ENCODE data around the gene TADA2B.

TADA2B gene

GRCh38 chr4:7048642-7049041 lies 5.5 kb downstream of the TADA2B start:
- H3K9me3 ChIP-seq (replicated peaks in 1 of 11): no peaks in the 10 kb centered on the region
- no peak overlapping the region for H3K9ac ChIP-seq
- peaks cover 93 to 100% (median 100%) of the 10 kb centered on the region in 11 experiments for H4K20me1 ChIP-seq
- no peak overlapping the region for H3K4me3 ChIP-seq
- TF ChIP-seq Cebpa-rat (IDR thresholded peaks at IDR 0.05): no peak
- H3K27ac ChIP-seq: no peak overlapping the region
- H3K27me3 ChIP-seq: peaks cover 0 to 3% (median 0%) of the 10 kb centered on the region in 11 experiments; a peak in 2 of 22 replicates
- H3K4me1 ChIP-seq: peaks cover 59 to 97% (median 93%) of the 10 kb centered on the region in 10 experiments
- H3K4me2 ChIP-seq: peak overlapping the region in 3 of 11 experiments; percentile 31 to 91 (median 88); a peak in 2 of 22 replicates
- peaks cover under 1 to 36% (median 22%) of the 10 kb centered on the region in 11 experiments; a peak in 18 of 22 replicates for H3K36me3 ChIP-seq

- H3K9me3 ChIP-seq (replicated peaks in 1 of 11): no peaks in the 10 kb centered on the region
- peaks cover 7 to 43% (median 28%) of the 10 kb centered on the region in 11 experiments for H3K36me3 ChIP-seq
- H3K9ac ChIP-seq: peak overlapping the region in 1 of 11 experiments; percentile 7; a peak in 2 of 22 replicates
- H3K4me2 ChIP-seq: peak overlapping the region in 8 of 11 experiments; percentile 14 to 91 (median 34); a peak in 10 of 22 replicates
- no peak overlapping the region for H3K27ac ChIP-seq
- no peak overlapping the region for H3K4me3 ChIP-seq
- peaks cover 96 to 100% (median 100%) of the 10 kb centered on the region in 11 experiments for H4K20me1 ChIP-seq
- H3K27me3 ChIP-seq: peaks cover 0 to 3% (median 0%) of the 10 kb centered on the region in 11 experiments; a peak in 2 of 22 replicates
- H3K4me1 ChIP-seq: peaks cover 63 to 100% (median 96%) of the 10 kb centered on the region in 10 experiments
- no peak for TF ChIP-seq Cebpa-rat (IDR thresholded peaks at IDR 0.05)
These were observed 6.1 kb downstream of the TADA2B start for GRCh38 chr4:7049295-7049694.

- no peak overlapping the region for H3K27ac ChIP-seq
These were observed 6.6 kb downstream of the TADA2B start for GRCh38 chr4:7049739-7050138.

GRCh38 chr4:7050481-7051143 lies 7.4 kb downstream of the TADA2B start:
- no peaks in the 10 kb centered on the region for H3K9me3 ChIP-seq (replicated peaks in 1 of 11)
- peak overlapping the region in 1 of 11 experiments; percentile 22; a peak in 1 of 22 replicates for H3K9ac ChIP-seq
- peaks cover 97 to 100% (median 100%) of the 10 kb centered on the region in 11 experiments for H4K20me1 ChIP-seq
- peak overlapping the region in 9 of 11 experiments; percentile 23 to 91 (median 35); a peak in 17 of 22 replicates for H3K4me2 ChIP-seq
- TF ChIP-seq Cebpa-rat (IDR thresholded peaks at IDR 0.05): no peak
- peaks cover 63 to 100% (median 96%) of the 10 kb centered on the region in 10 experiments for H3K4me1 ChIP-seq
- no peak overlapping the region for H3K4me3 ChIP-seq
- H3K36me3 ChIP-seq: peaks cover 20 to 56% (median 40%) of the 10 kb centered on the region in 11 experiments
- no peak overlapping the region for H3K27ac ChIP-seq
- peaks cover 0 to 3% (median 0%) of the 10 kb centered on the region in 11 experiments; a peak in 2 of 22 replicates for H3K27me3 ChIP-seq

More at GRCh38 chr4:7049739-7050138, 6.6 kb downstream of the TADA2B start:
- Histone ChIP-seq H3K4me3 (no peak overlapping the region; a peak in 1 of 20 replicates), H3K4me1 (peaks cover 63 to 100% (median 96%) of the 10 kb centered on the region in 10 experiments), H3K36me3 (peaks cover 12 to 47% (median 33%) of the 10 kb centered on the region in 11 experiments), H3K4me2 (peak overlapping the region in 9 of 11 experiments; percentile 23 to 91 (median 35); a peak in 17 of 22 replicates), H3K9me3 (replicated peaks in 1 of 11) (no peaks in the 10 kb centered on the region), H3K27me3 (peaks cover 0 to 3% (median 0%) of the 10 kb centered on the region in 11 experiments; a peak in 2 of 22 replicates), H3K9ac (peak overlapping the region in 2 of 11 experiments; percentile 7 to 8; a peak in 2 of 22 replicates), H4K20me1 (peaks cover 98 to 100% (median 100%) of the 10 kb centered on the region in 11 experiments)
- TF ChIP-seq Cebpa-rat (IDR thresholded peaks at IDR 0.05): no peak

GRCh38 chr4:7051144-7051495 lies 7.9 kb downstream of the TADA2B start:
- TF ChIP-seq Cebpa-rat (IDR thresholded peaks at IDR 0.05): no peak
- Histone ChIP-seq H3K4me2 (peak overlapping the region in 8 of 11 experiments; percentile 18 to 91 (median 42); a peak in 14 of 22 replicates), H3K9ac (peak overlapping the region in 1 of 11 experiments; percentile 22; a peak in 1 of 22 replicates), H3K9me3 (replicated peaks in 1 of 11) (no peaks in the 10 kb centered on the region), H3K27me3 (peaks cover 0 to 3% (median 0%) of the 10 kb centered on the region in 11 experiments; a peak in 2 of 22 replicates), H4K20me1 (peaks cover 96 to 100% (median 100%) of the 10 kb centered on the region in 11 experiments), H3K4me3 (no peak overlapping the region), H3K27ac (no peak overlapping the region), H3K4me1 (peaks cover 61 to 97% (median 94%) of the 10 kb centered on the region in 10 experiments), H3K36me3 (peaks cover 26 to 61% (median 45%) of the 10 kb centered on the region in 11 experiments)

- H3K36me3 ChIP-seq: peaks cover 33 to 69% (median 53%) of the 10 kb centered on the region in 11 experiments
- peak overlapping the region in 1 of 11 experiments; percentile 43; a peak in 2 of 22 replicates for H3K27ac ChIP-seq
- peak overlapping the region in 4 of 11 experiments; percentile 8 to 70 (median 63); a peak in 7 of 22 replicates for H3K9ac ChIP-seq
- peaks cover 53 to 90% (median 86%) of the 10 kb centered on the region in 10 experiments for H3K4me1 ChIP-seq
- H3K4me2 ChIP-seq: peak overlapping the region; percentile 68 to 92 (median 88)
- peaks cover 0 to 3% (median 0%) of the 10 kb centered on the region in 11 experiments; a peak in 2 of 22 replicates for H3K27me3 ChIP-seq
- H3K4me3 ChIP-seq: no peak overlapping the region
- TF ChIP-seq Cebpa-rat (IDR thresholded peaks at IDR 0.05): no peak
- H4K20me1 ChIP-seq: peaks cover 94 to 100% (median 100%) of the 10 kb centered on the region in 11 experiments
- no peaks in the 10 kb centered on the region for H3K9me3 ChIP-seq (replicated peaks in 1 of 11)
These were observed 8.7 kb downstream of the TADA2B start for GRCh38 chr4:7051905-7052304.

GRCh38 chr4:7052313-7052712 lies 9.1 kb downstream of the TADA2B start:
- Histone ChIP-seq H3K36me3 (peaks cover 37 to 73% (median 57%) of the 10 kb centered on the region in 11 experiments), H3K4me3 (no peak overlapping the region), H3K4me2 (peak overlapping the region; percentile 68 to 92 (median 88)), H3K9ac (peak overlapping the region in 7 of 11 experiments; percentile 8 to 70 (median 60); a peak in 11 of 22 replicates), H3K9me3 (replicated peaks in 1 of 11) (no peaks in the 10 kb centered on the region), H3K27me3 (peaks cover 0 to 3% (median 0%) of the 10 kb centered on the region in 11 experiments; a peak in 2 of 22 replicates), H4K20me1 (peaks cover 93 to 100% (median 100%) of the 10 kb centered on the region in 11 experiments), H3K27ac (peak overlapping the region in 3 of 11 experiments; percentile 19 to 43 (median 26); a peak in 4 of 22 replicates), H3K4me1 (peaks cover 49 to 86% (median 82%) of the 10 kb centered on the region in 10 experiments)
- no peak for TF ChIP-seq Cebpa-rat (IDR thresholded peaks at IDR 0.05)

- Histone ChIP-seq H3K4me1 (peaks cover 50 to 82% (median 77%) of the 10 kb centered on the region in 10 experiments), H3K4me3 (no peak overlapping the region; a peak in 1 of 20 replicates), H3K4me2 (peak overlapping the region; percentile 68 to 92 (median 88)), H3K36me3 (peaks cover 43 to 81% (median 53%) of the 10 kb centered on the region in 11 experiments), H3K9me3 (replicated peaks in 1 of 11) (no peaks in the 10 kb centered on the region), H4K20me1 (peaks cover 88 to 100% (median 98%) of the 10 kb centered on the region in 11 experiments), H3K27ac (peak overlapping the region in 8 of 11 experiments; percentile 18 to 54 (median 24); a peak in 11 of 22 replicates), H3K27me3 (peaks cover 0 to 3% (median 0%) of the 10 kb centered on the region in 11 experiments; a peak in 2 of 22 replicates), H3K9ac (peak overlapping the region in 9 of 11 experiments; percentile 8 to 70 (median 41); a peak in 16 of 22 replicates)
- TF ChIP-seq Cebpa-rat (IDR thresholded peaks at IDR 0.05): no peak
These were observed 9.9 kb downstream of the TADA2B start for GRCh38 chr4:7052923-7053715.
